Suprapubic skin (tissue), 2 donors: Measurements from ENCODE around the gene CNN2.

Experiments used
- EP300 ChIP-seq: sonication (generic); formaldehyde crosslinking; IDR thresholded peaks from one replicate; pipeline ENCODE4 v1.6.1; 2017; ENCODE audit warnings: antibody characterized with exemption
- POLR2A ChIP-seq, 2 donors: fragments of 450-650 bp; IDR thresholded peaks; one replicate each; pipeline ENCODE4 v1.6.1; 2017; ENCODE audit warnings: antibody characterized with exemption in 2 of 2, mild to moderate bottlenecking in 2 of 2, moderate library complexity in 2 of 2

DNA sequence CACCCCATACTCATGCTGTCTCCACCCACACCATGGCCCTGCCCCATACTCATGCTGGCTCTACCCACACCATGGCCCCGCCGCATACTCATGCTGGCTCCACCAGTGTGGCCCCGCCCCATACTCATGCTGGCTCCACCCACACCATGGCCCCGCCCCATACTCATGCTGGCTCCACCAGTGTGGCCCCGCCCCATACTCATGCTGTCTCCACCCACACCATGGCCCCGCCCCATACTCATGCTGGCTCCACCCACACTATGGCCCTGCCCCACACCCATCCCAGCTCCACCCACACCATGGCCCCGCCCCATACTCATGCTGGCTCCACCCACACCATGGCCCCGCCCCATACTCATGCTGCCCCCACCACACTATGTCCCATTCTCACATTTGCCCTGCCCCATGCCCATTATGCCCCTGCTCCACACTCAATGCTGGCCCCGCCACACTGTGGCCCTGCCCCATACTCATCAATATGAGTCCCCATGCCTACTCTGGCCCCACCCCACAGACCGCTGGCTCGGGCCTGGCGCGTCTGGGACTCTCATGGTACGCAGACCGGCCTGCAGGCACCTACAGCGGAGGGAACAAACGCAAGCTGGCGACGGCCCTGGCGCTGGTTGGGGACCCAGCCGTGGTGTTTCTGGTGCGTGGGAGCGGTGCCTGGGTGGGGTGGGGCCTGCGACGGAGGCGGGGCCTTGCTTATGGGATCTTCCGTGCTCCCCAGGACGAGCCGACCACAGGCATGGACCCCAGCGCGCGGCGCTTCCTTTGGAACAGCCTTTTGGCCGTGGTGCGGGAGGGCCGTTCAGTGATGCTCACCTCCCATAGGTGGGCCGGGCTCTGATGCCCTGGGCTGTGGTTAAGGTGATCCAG, 36.9 kb downstream of the CNN2 start:
- TF ChIP-seq POLR2A (IDR thresholded peaks at IDR 0.05) = no peak
- no peak for TF ChIP-seq EP300
